Loucy (cell line): ENCODE measurements around the gene TRIM26.
A peak's percentile ranks its signal among the peaks of the same experiment; 100 is the strongest.
"Not testable (repeated sequence)": the region's sequence is repeated elsewhere in the genome, so short reads cannot be mapped to it uniquely, and the experiment has no call there.

Experiments used
- H2AFZ ChIP-seq: fragments of 200-600 bp; sonication (generic); 2 replicates; pipeline ENCODE4 v1.6.0; 2016; ENCODE audit warnings: antibody characterized with exemption, mild to moderate bottlenecking, low read length, moderate library complexity
- H3F3A ChIP-seq: fragments of 200-600 bp; 2 replicates; pipeline ENCODE4 v1.6.0; 2016; ENCODE audit warnings: antibody characterized with exemption, low read depth, mild to moderate bottlenecking
- H3K27me3 ChIP-seq: fragments of 200-600 bp; sonication (generic); 2 replicates; pipeline ENCODE4 v1.6.1; 2014; ENCODE audit warnings: low read length, mild to moderate bottlenecking; ENCODE audit not compliant: insufficient read depth, poor library complexity, severe bottlenecking
- H3K36me3 ChIP-seq: fragments of 200-600 bp; sonication (generic); 2 replicates; pipeline ENCODE4 v1.6.1; 2016; ENCODE audit warnings: low read length; ENCODE audit not compliant: insufficient read depth
- H3K4me1 ChIP-seq: fragments of 200-600 bp; sonication (generic); 2 replicates; pipeline ENCODE4 v1.5.1; 2014; ENCODE audit warnings: low read length, mild to moderate bottlenecking; ENCODE audit not compliant: insufficient read depth, poor library complexity, severe bottlenecking
- H3K4me2 ChIP-seq: fragments of 200-600 bp; sonication (generic); 2 replicates; pipeline ENCODE4 v1.6.0; 2014; ENCODE audit warnings: antibody characterized with exemption, low read length, low read depth, mild to moderate bottlenecking; ENCODE audit not compliant: poor library complexity, severe bottlenecking
- H3K4me3 ChIP-seq: fragments of 200-600 bp; sonication (generic); 2 replicates; pipeline ENCODE4 v1.5.1; 2014; ENCODE audit warnings: low read length, mild to moderate bottlenecking, mixed read lengths; ENCODE audit not compliant: poor library complexity, severe bottlenecking
- H3K79me2 ChIP-seq: fragments of 200-600 bp; sonication (generic); 2 replicates; pipeline ENCODE4 v1.6.1; 2014; ENCODE audit warnings: low read length; ENCODE audit not compliant: insufficient read depth
- H3K9ac ChIP-seq: fragments of 200-600 bp; sonication (generic); 2 replicates; pipeline ENCODE4 v1.6.0; 2014; ENCODE audit warnings: mild to moderate bottlenecking, low read depth, low read length, moderate library complexity; ENCODE audit not compliant: poor library complexity, severe bottlenecking
- H3K9me2 ChIP-seq: fragments of 200-600 bp; sonication (generic); replicated peaks from 2 replicates; pipeline ENCODE4 v1.6.1; 2016; ENCODE audit warnings: low read depth, low read length, mixed read lengths
- H3K9me3 ChIP-seq: fragments of 200-600 bp; sonication (generic); 2 replicates; pipeline ENCODE4 v1.6.1; 2014; ENCODE audit warnings: mild to moderate bottlenecking, antibody characterized with exemption, low read length, low read depth; ENCODE audit not compliant: insufficient read depth
- H4K20me1 ChIP-seq: fragments of 200-600 bp; sonication (generic); 2 replicates; pipeline ENCODE4 v1.6.0; 2014; ENCODE audit warnings: antibody characterized with exemption, low read length, mild to moderate bottlenecking; ENCODE audit not compliant: insufficient read depth, poor library complexity, severe bottlenecking
- EZH2phosphoT487 ChIP-seq: fragments of 200-600 bp; IDR thresholded peaks from 2 replicates; pipeline ENCODE4 v1.6.1; 2018; ENCODE audit warnings: antibody characterized with exemption, mild to moderate bottlenecking, moderate library complexity, borderline replicate concordance
- TF ChIP-seq, protein P1 (sequence below): fragments of 200-600 bp; sonication (generic); conservative IDR thresholded peaks from 2 replicates; pipeline ENCODE4 v1.5.1; 2014; ENCODE audit warnings: mild to moderate bottlenecking, antibody characterized with exemption, low read length

Gene TRIM26

DNA sequence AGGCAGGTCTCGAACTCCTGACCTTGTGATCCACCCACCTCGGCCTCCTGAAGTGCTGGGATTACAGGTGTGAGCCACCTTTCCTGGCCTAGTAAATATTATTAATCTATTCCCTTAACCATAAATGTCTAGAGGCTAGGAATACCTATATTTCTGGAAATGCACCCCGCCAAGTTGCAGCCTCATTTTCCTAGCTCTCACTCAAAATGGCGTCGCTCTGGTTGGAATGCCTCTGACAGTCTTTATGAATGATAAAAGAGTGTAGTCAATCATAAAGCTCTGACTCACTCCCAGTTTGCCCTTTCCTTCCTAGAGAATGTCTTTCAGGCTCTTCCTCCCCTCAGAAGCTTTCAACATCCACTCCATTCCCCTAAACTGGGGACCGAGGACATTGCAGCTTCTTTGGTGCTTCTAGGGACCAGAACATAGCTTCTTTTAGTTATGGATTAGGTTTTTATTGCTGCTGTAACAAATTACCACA is 14.1 kb upstream of the TRIM26 start:
- Histone ChIP-seq H3K9me3 (peaks cover 20% of the 10 kb centered on the region; the same call in 1 of the 2 replicates), H2AFZ (peak overlapping the region; percentile 60)

DNA sequence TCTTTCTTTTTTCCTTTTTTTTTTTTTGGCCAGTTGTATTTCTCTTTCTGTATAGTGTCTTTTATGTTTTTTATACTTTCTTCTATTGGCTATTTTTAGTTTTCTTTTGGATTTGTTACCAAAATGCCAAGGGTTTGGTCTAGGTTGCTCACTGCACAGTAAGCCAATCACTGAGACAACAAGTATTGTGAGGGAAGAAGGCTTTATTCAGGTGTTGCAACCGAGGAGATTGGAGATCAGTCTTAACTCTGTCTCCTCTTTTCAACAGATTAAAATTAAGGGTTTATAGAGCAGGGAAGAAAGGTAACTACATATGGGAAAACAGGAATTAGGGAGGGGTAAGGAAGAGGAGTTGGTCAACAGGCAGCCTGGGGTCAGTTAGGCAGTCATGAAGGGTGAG is 10.1 kb upstream of the TRIM26 start:
- H3K79me2 ChIP-seq = no peaks in the 10 kb centered on the region
- no peak overlapping the region for H3K4me2 ChIP-seq
- H2AFZ ChIP-seq = no peak overlapping the region
- no peaks in the 10 kb centered on the region for H4K20me1 ChIP-seq
- no peak overlapping the region for H3K4me3 ChIP-seq
- no peak overlapping the region for H3K9ac ChIP-seq
- peaks cover 20% of the 10 kb centered on the region; the same call in 1 of the 2 replicates for H3K9me3 ChIP-seq
- H3K36me3 ChIP-seq = no peaks in the 10 kb centered on the region
- TF ChIP-seq, protein P1, sequence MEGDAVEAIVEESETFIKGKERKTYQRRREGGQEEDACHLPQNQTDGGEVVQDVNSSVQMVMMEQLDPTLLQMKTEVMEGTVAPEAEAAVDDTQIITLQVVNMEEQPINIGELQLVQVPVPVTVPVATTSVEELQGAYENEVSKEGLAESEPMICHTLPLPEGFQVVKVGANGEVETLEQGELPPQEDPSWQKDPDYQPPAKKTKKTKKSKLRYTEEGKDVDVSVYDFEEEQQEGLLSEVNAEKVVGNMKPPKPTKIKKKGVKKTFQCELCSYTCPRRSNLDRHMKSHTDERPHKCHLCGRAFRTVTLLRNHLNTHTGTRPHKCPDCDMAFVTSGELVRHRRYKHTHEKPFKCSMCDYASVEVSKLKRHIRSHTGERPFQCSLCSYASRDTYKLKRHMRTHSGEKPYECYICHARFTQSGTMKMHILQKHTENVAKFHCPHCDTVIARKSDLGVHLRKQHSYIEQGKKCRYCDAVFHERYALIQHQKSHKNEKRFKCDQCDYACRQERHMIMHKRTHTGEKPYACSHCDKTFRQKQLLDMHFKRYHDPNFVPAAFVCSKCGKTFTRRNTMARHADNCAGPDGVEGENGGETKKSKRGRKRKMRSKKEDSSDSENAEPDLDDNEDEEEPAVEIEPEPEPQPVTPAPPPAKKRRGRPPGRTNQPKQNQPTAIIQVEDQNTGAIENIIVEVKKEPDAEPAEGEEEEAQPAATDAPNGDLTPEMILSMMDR = no peak
- TF ChIP-seq EZH2phosphoT487 = no peak
- H3K4me1 ChIP-seq = peaks cover 10% of the 10 kb centered on the region
- no peaks in the 10 kb centered on the region for H3F3A ChIP-seq
- no peaks in the 10 kb centered on the region for H3K27me3 ChIP-seq
- no peaks in the 10 kb centered on the region for H3K9me2 ChIP-seq

More for the DNA sequence above, 14.1 kb upstream of the TRIM26 start:
- no peaks in the 10 kb centered on the region for H4K20me1 ChIP-seq
- no peaks in the 10 kb centered on the region for H3K9me2 ChIP-seq
- H3K4me3 ChIP-seq = peak overlapping the region; percentile 2
- H3F3A ChIP-seq = no peaks in the 10 kb centered on the region
- peaks cover 4% of the 10 kb centered on the region for H3K27me3 ChIP-seq
- peaks cover 10% of the 10 kb centered on the region for H3K4me1 ChIP-seq
- no peaks in the 10 kb centered on the region for H3K79me2 ChIP-seq
- TF ChIP-seq, protein P1 = no peak
- no peak for TF ChIP-seq EZH2phosphoT487
- no peak overlapping the region for H3K9ac ChIP-seq
- H3K36me3 ChIP-seq = no peaks in the 10 kb centered on the region
- peak overlapping the region; percentile 25 for H3K4me2 ChIP-seq

DNA sequence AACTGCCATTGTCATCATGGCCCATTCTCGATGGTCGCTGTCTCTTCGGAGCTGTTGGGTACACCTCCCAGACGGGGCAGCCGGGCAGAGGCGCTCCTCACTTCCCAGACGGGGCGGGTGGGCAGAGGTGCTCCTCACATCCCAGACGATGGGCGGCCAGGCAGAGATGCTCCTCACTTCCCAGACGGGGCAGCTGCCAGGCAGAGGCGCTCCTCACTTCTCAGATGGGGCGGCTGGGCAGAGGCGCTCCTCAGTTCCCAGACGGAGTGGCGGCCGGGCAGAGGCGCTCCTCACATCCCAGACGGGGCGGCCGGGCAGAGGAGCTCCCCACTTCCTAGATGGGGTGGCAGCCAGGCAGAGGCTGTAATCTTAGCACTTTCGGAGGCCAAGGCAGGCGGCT is 8.8 kb upstream of the TRIM26 start:
- H3K9ac ChIP-seq, H3K4me1 ChIP-seq, H3K4me2 ChIP-seq, H4K20me1 ChIP-seq, H3K4me3 ChIP-seq, H3K9me2 ChIP-seq, H2AFZ ChIP-seq, H3K36me3 ChIP-seq, H3F3A ChIP-seq, H3K79me2 ChIP-seq, H3K27me3 ChIP-seq: not testable (repeated sequence)
- H3K9me3 ChIP-seq = peaks cover 20% of the 10 kb centered on the region; the same call in 1 of the 2 replicates

DNA sequence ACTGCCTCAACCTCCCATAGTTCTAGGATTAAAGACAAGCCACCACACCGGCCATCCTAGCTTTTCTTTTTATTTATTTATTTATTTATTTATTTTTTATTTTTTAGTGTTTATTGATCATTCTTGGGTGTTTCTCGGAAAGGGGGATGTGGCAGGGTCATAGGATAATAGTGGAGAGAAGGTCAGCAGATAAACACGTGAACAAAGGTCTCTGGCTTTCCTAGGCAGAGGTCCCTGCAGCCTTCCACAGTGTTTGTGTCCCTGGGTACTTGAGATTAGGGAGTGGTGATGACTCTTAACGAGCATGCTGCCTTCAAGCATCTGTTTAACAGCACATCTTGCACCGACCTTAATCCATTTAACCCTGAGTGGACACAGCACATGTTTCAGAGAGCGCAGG is 8.2 kb upstream of the TRIM26 start:
- not testable (repeated sequence) for H3K9ac ChIP-seq, H2AFZ ChIP-seq, H4K20me1 ChIP-seq, H3K9me2 ChIP-seq, H3F3A ChIP-seq, H3K36me3 ChIP-seq, H3K27me3 ChIP-seq, H3K79me2 ChIP-seq, H3K4me1 ChIP-seq, H3K4me3 ChIP-seq, H3K4me2 ChIP-seq
- H3K9me3 ChIP-seq = peaks cover 20% of the 10 kb centered on the region; the same call in 1 of the 2 replicates
